Ovary (tissue), 9 donors: ENCODE measurements around the gene FHIP1A. TPM values are rescaled to one million over a fixed set of nuclear protein-coding genes. Genes with fewer than 3 reads are reported as not detected.

Experiments used
- DNase-seq, 5 donors: peaks; one replicate each; pipeline ENCODE4 v3.0.0-alpha.2; 2019 to 2020
- H3K27ac ChIP-seq, 2 donors: fragments of 200-600 bp; one replicate each; pipeline versions ENCODE4 v1.5.1 to v1.8.0; 2019 to 2022
- H3K27me3 ChIP-seq: fragments of 200-600 bp; one replicate; pipeline ENCODE4 v1.8.0; 2022
- H3K36me3 ChIP-seq: fragments of 200-600 bp; sonication (generic); one replicate; pipeline ENCODE4 v1.5.1; 2019
- H3K4me1 ChIP-seq: one replicate; pipeline ENCODE4 v1.8.1; 2013; ENCODE audit warnings: mild to moderate bottlenecking, moderate library complexity; ENCODE audit not compliant: insufficient read depth
- H3K4me3 ChIP-seq: fragments of 200-600 bp; sonication (generic); one replicate; pipeline ENCODE4 v1.5.1; 2017
- H3K9me3 ChIP-seq, 2 donors: fragments of 200-600 bp in 1 of 2; sonication (generic) in 1 of 2; one replicate each; pipeline versions ENCODE4 v1.5.1 to v1.8.1; 2013 to 2019; ENCODE audit warnings: mild to moderate bottlenecking in 1 of 2, moderate library complexity in 1 of 2
- EP300 ChIP-seq: sonication (generic); formaldehyde crosslinking; IDR thresholded peaks from one replicate; pipeline ENCODE4 v1.6.1; 2017; ENCODE audit warnings: antibody characterized with exemption
- POLR2A ChIP-seq: fragments of 450-650 bp; IDR thresholded peaks from one replicate; pipeline ENCODE4 v1.6.1; 2017; ENCODE audit warnings: antibody characterized with exemption, mild to moderate bottlenecking, moderate library complexity
- WGBS, 3 donors: extraction: QIAGEN DNeasy Blood & Tissue Kit in 1 of 3; methylation state at CpG; one replicate each; pipeline versions ENCODE4 v1.1.5 to v1.1.7; 2013 to 2017; 5-methylcytosine and 5-hydroxymethylcytosine counted together
- intact Hi-C, 4 donors: fragments of 100-400 bp; cut with DNase I; formaldehyde crosslinking; loops; one replicate each; pipeline versions ENCODE4 v1.11.0 to v1.15.1; 2022 to 2023
- polyA plus RNA-seq, 2 donors: library from polyadenylated mRNA; stranded (reverse); fragments of 200-250 nt in 1 of 2; fragments of 350-450 nt in 1 of 2; fragmentation: Illumina TruSeq in 1 of 2; extraction: RNeasy Lipid Tissue Mini Kit (QIAGEN cat#74804) in 1 of 2; gene quantifications; one replicate each; pipeline ENCODE4 v1.2.3, GENCODE V29; 2013 to 2014
- total RNA-seq, 7 donors: library from RNA; depleted of rRNA in 2 of 7; stranded (reverse); fragments of >200 nt in 2 of 7; fragmentation: NEBNext Ultra II Directional in 3 of 7; extraction: Animal tissue kit (Norgen Biotek cat#: 25700) in 3 of 7; gene quantifications; one replicate each; pipeline versions ENCODE4 v1.1.0 to v1.2.4, GENCODE V29; 2016 to 2023
- TF ChIP-seq, protein P1 (sequence below), 3 donors: fragments of 450-650 bp in 2 of 3; fragments of 200-600 bp in 1 of 3; IDR thresholded peaks; one replicate each; pipeline versions ENCODE4 v1.5.1 to v1.8.0; 2016 to 2022; ENCODE audit warnings: antibody characterized with exemption in 3 of 3, mild to moderate bottlenecking in 1 of 3
- donor health status: DM: no; HTN: no; CAD: no; lungs with moderate emphysema.
- donor health status: DM: no; HTN: no; CAD: no.
- donor health status: Bipolar disorder and iron deficiency.
- donor health status: DM: yes; HTN: yes; CAD: no.
- donor health status: DM: no; HTN: no; CAD: no.
- donor health status: DM: yes; HTN: yes; CAD: no.

FHIP1A gene
- total and polyA plus RNA-seq, 9 donors, result 0.77 to 14.2 (median 8.9) TPM

DNA sequence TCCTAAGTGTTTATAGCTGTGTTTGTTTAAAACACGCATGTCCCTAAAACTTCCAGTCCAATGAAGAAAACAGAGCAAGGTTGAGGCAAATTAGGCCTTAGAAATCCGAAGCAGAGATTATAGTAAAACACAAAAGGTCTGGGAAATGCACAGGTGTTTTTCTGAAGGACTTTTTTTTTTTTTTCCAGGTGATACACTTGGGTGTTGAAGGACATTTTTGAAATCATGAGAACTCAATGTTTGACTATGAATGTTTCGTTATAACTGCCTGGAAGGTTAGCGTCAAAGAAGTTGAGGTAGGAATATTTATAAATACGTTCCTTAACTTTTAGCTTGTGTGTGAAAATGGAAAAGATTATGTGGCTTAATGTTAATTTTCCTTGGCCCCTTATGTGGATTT lies 45.5 kb downstream of the FHIP1A start:
- Histone ChIP-seq H3K9me3 (no peaks in the 10 kb centered on the region), H3K36me3 (no peaks in the 10 kb centered on the region), H3K27me3 (no peaks in the 10 kb centered on the region), H3K27ac (no peak overlapping the region), H3K4me1 (no peaks in the 10 kb centered on the region), H3K4me3 (no peak overlapping the region)
- WGBS, 3 donors, result 90 to 93% (median 93%) methylated on average over 5 of the region's 5 CpGs
- intact Hi-C loops, result no loop called here
- DNase-seq, result no peak
- TF ChIP-seq EP300 (no peak), POLR2A (no peak)
- TF ChIP-seq, protein P1, sequence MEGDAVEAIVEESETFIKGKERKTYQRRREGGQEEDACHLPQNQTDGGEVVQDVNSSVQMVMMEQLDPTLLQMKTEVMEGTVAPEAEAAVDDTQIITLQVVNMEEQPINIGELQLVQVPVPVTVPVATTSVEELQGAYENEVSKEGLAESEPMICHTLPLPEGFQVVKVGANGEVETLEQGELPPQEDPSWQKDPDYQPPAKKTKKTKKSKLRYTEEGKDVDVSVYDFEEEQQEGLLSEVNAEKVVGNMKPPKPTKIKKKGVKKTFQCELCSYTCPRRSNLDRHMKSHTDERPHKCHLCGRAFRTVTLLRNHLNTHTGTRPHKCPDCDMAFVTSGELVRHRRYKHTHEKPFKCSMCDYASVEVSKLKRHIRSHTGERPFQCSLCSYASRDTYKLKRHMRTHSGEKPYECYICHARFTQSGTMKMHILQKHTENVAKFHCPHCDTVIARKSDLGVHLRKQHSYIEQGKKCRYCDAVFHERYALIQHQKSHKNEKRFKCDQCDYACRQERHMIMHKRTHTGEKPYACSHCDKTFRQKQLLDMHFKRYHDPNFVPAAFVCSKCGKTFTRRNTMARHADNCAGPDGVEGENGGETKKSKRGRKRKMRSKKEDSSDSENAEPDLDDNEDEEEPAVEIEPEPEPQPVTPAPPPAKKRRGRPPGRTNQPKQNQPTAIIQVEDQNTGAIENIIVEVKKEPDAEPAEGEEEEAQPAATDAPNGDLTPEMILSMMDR (IDR thresholded peaks at IDR 0.05), result no peak

DNA sequence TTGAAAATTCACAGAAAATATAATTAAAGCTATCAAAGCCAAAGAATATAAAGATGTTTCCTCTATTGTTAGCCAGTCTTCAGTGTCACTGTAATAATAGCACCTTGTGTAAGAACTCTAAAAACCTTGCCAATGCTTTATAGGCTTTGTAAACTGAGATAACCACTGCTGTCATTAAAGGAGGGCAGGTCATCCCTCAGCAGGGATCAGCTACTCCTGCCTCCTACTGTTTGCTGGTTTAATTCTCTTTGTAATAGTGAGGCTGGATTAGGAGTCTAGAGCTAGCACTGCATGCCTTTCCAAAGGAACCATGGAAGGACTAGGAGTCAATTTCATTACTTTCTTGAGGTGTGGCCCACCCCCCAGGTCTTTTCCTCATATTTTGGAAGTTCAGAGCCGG lies 46.2 kb downstream of the FHIP1A start:
- H3K4me1 ChIP-seq, result no peaks in the 10 kb centered on the region
- no peak for DNase-seq
- H3K9me3 ChIP-seq, result no peaks in the 10 kb centered on the region
- H3K27ac ChIP-seq, result no peak overlapping the region
- H3K4me3 ChIP-seq, result no peak overlapping the region
- no peaks in the 10 kb centered on the region for H3K36me3 ChIP-seq
- WGBS, 3 donors, result 74 to 85% (median 80%) methylated on average over 1 of the region's 1 CpG
- H3K27me3 ChIP-seq, result no peaks in the 10 kb centered on the region
- TF ChIP-seq POLR2A (no peak), EP300 (no peak)
- TF ChIP-seq, protein P1 (IDR thresholded peaks at IDR 0.05), result no peak
- intact Hi-C loops, result no loop called here

DNA sequence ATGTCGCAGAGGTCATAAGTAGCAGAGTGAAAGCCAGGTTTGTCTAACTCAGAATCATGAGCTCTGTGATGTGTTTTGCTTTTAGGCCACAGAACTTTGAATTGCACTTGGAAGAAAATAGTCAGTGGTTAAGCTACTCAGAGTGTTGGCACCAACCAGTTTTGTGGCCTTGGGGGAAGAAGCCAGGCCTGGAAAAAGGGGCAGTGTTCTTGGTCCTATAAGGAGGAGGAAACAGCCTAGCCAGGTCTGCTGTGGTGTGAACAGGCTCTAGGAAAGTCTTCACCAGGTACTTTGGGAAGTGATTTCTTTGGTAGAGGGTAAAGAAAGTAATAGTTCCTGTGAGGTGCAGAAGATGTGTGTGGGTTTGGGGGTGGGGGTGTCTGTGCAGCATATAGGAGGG lies 49.2 kb downstream of the FHIP1A start:
- no peak overlapping the region for H3K4me3 ChIP-seq
- no peaks in the 10 kb centered on the region for H3K4me1 ChIP-seq
- intact Hi-C loops, result no loop called here
- H3K9me3 ChIP-seq, result no peaks in the 10 kb centered on the region
- TF ChIP-seq, protein P1 (IDR thresholded peaks at IDR 0.05), result no peak
- TF ChIP-seq EP300 (no peak), POLR2A (no peak)
- 91 to 98% (median 97%) methylated on average over 1 of the region's 1 CpG for WGBS, 3 donors
- no peaks in the 10 kb centered on the region for H3K27me3 ChIP-seq
- H3K27ac ChIP-seq, result no peak overlapping the region
- DNase-seq, result no peak
- no peaks in the 10 kb centered on the region for H3K36me3 ChIP-seq

Other genes starting within 250 kb of the FHIP1A start
- gene PRSS48, start 132.0 kb upstream of the FHIP1A start, total RNA-seq, result not detected
- not detected for gene PRSS48, start 132.0 kb upstream of the FHIP1A start, polyA plus RNA-seq
- 100 to 1,000 TPM in 2 of 7 donors, 10 to 100 TPM in 5; 44.0 to 117 (median 91.4) TPM for gene SH3D19, start 83.6 kb upstream of the FHIP1A start, total RNA-seq
- gene SH3D19, start 83.6 kb upstream of the FHIP1A start, polyA plus RNA-seq, result 10 to 100 TPM; 66.1 to 97.9 TPM